ENCODE measurements around the gene ENPP1. TPM values are rescaled to one million over a fixed set of nuclear protein-coding genes. Genes with fewer than 3 reads are reported as not detected.
A peak's percentile ranks its signal among the peaks of the same experiment; 100 is the strongest.

The ENPP1 gene
- total and polyA plus RNA-seq, 4 donors = 1.3 to 35.2 (median 14.5) TPM

DNA sequence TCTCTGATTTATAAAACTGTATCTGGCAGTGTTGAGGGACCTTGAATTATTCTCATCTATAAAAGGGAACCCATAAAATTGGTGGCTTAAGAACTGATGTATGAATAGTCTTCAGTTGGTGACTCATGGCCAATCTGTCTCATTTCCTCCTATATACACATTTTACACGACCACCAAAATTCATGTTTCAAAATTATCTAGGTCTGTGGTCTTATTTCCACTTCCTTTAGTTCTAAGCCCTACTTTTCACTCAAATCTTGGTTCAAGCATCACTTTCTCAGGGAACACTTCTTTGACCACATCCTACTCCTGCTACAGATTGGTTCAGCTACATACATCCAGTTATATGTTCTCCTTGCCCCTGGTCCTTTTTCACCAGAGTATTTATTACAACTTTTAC is 18.6 kb upstream of the ENPP1 start:
- no peaks in the 10 kb centered on the region for H3K4me1 ChIP-seq (ENCODE audit: control insufficient read depth in 1 of 2, insufficient read depth in 2 of 2, low read length in 2 of 2)
- no peak for DNase-seq
- 50 to 53% methylated on average over 1 of the region's 1 CpG for WGBS, 2 donors
- no peak for ATAC-seq (ENCODE audit: low FRiP score)
- H3K36me3 ChIP-seq (ENCODE audit: control insufficient read depth in 1 of 2, insufficient read depth in 2 of 2, low read length in 1 of 2) = no peaks in the 10 kb centered on the region
- H3K4me3 ChIP-seq (ENCODE audit: low read length in 2 of 2) = no peak overlapping the region
- no peaks in the 10 kb centered on the region for H3K27me3 ChIP-seq (ENCODE audit: control insufficient read depth in 1 of 2, insufficient read depth in 2 of 2, low read length in 1 of 2)
- intact Hi-C loops (cut with DNase I) = loop anchor here (5.0 to 10.0 kb wide), 3 partner anchors 92 to 123 kb away; no protein-coding TSS in a partner anchor
- no peaks in the 10 kb centered on the region for H3K9me3 ChIP-seq (ENCODE audit: control insufficient read depth, low read length)
- H3K27ac ChIP-seq (ENCODE audit: low read depth in 1 of 2, low read length in 2 of 2) = no peak overlapping the region

DNA sequence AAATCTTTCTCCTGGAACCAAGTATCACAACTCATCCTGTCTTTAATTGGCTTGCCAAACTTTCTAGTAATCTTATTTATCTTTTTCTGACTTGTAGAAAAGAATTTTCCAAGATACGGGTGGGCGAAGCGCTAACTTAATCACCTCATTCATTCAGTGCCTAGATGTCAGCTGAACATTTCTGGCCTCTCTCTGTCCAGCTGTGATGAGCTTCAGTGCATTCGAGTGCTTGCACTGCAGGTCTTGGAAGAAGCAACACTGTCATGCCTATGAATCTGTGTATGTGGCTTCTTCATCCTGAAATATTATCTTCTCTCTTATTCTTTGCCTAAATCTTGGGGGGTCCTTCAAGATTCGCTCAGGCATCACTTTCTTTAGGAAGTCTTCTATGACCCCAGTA is 16.3 kb upstream of the ENPP1 start:
- 73 to 80% methylated on average over 5 of the region's 5 CpGs for WGBS, 2 donors
- Histone ChIP-seq H3K4me1 (ENCODE audit: control insufficient read depth in 1 of 2, insufficient read depth in 2 of 2, low read length in 2 of 2) (no peaks in the 10 kb centered on the region), H3K36me3 (ENCODE audit: control insufficient read depth in 1 of 2, insufficient read depth in 2 of 2, low read length in 1 of 2) (no peaks in the 10 kb centered on the region), H3K27me3 (ENCODE audit: control insufficient read depth in 1 of 2, insufficient read depth in 2 of 2, low read length in 1 of 2) (no peaks in the 10 kb centered on the region), H3K9me3 (ENCODE audit: control insufficient read depth, low read length) (no peaks in the 10 kb centered on the region), H3K4me3 (ENCODE audit: low read length in 2 of 2) (no peak overlapping the region), H3K27ac (ENCODE audit: low read depth in 1 of 2, low read length in 2 of 2) (no peak overlapping the region)
- DNase-seq (no peak), ATAC-seq (ENCODE audit: low FRiP score) (no peak)
- intact Hi-C loops (cut with DNase I) = no loop called here

DNA sequence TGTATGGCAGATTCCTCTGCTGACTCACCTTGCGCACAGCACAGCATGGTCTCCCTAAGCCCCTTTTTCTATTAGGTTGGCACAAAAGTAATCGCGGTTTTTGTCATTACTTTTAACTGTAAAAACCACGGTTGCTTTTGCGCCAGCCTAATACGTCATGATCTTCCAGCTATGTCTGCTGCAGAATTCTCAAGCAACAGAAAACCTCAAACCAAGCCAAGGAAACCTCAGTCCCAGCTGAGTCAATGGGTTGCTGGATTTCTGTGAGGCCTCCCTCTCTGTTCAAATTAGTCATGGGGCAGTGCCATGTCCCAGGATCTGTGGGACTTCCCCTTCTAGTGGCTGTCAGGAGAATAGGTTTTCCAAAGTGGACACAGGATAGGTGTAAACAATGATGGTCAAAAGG is 15.7 kb upstream of the ENPP1 start:
- intact Hi-C loops (cut with DNase I) = no loop called here
- H3K9me3 ChIP-seq (ENCODE audit: control insufficient read depth, low read length) = no peaks in the 10 kb centered on the region
- ATAC-seq (ENCODE audit: low FRiP score) (no peak), DNase-seq (no peak)
- no peaks in the 10 kb centered on the region for H3K27me3 ChIP-seq (ENCODE audit: control insufficient read depth in 1 of 2, insufficient read depth in 2 of 2, low read length in 1 of 2)
- H3K4me1 ChIP-seq (ENCODE audit: control insufficient read depth in 1 of 2, insufficient read depth in 2 of 2, low read length in 2 of 2) = no peaks in the 10 kb centered on the region
- no peaks in the 10 kb centered on the region for H3K36me3 ChIP-seq (ENCODE audit: control insufficient read depth in 1 of 2, insufficient read depth in 2 of 2, low read length in 1 of 2)
- no peak overlapping the region for H3K27ac ChIP-seq (ENCODE audit: low read depth in 1 of 2, low read length in 2 of 2)
- 91 to 94% methylated on average over 6 of the region's 6 CpGs for WGBS, 2 donors
- H3K4me3 ChIP-seq (ENCODE audit: low read length in 2 of 2) = no peak overlapping the region

DNA sequence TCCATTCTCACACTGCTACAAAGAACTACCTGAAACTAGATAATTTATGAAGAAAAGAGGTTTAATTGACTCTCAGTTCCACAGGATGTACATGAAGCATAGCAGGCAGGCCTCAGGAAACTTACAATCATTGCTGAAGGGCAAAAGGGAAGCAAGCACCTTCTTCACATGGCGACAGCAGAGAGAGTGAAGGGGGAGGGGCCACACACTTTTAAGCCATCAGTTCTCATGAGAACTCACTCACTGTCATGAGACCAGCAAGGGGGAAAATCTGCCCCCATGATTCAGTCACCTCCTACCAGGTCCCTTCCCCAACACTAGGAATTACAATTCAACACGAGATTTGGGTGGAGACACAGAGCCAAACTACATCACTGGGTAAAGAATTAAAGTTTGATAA is 12.5 kb upstream of the ENPP1 start:
- no peaks in the 10 kb centered on the region for H3K27me3 ChIP-seq (ENCODE audit: control insufficient read depth in 1 of 2, insufficient read depth in 2 of 2, low read length in 1 of 2)
- H3K4me3 ChIP-seq (ENCODE audit: low read length in 2 of 2) = no peak overlapping the region
- intact Hi-C loops (cut with DNase I) = no loop called here
- 85 to 86% methylated on average over 2 of the region's 2 CpGs for WGBS, 2 donors
- no peaks in the 10 kb centered on the region for H3K4me1 ChIP-seq (ENCODE audit: control insufficient read depth in 1 of 2, insufficient read depth in 2 of 2, low read length in 2 of 2)
- ATAC-seq (ENCODE audit: low FRiP score) (no peak), DNase-seq (no peak)
- H3K9me3 ChIP-seq (ENCODE audit: control insufficient read depth, low read length) = no peaks in the 10 kb centered on the region
- H3K36me3 ChIP-seq (ENCODE audit: control insufficient read depth in 1 of 2, insufficient read depth in 2 of 2, low read length in 1 of 2) = no peaks in the 10 kb centered on the region
- H3K27ac ChIP-seq (ENCODE audit: low read depth in 1 of 2, low read length in 2 of 2) = no peak overlapping the region

DNA sequence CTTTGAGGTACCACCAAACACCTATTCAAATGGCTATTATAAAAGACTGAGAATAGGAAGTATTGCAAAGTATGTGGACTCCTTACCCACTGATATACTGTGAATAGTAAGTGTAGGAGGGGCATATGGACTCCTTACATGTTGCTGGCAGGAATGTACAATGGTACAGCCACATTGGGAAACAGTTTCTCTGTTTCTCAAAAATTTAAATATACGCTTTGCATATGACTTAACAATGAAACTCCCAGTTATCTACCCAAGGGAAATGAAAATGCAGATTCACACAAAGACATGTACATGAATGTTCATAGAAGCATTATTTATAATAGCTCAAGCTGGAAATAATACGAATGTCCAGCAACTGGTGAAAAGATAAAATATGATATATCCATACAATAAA is 5.5 kb upstream of the ENPP1 start:
- H3K4me1 ChIP-seq (ENCODE audit: control insufficient read depth in 1 of 2, insufficient read depth in 2 of 2, low read length in 2 of 2) = peaks cover 0 to 6% of the 10 kb centered on the region in 2 donors
- no peak overlapping the region for H3K27ac ChIP-seq (ENCODE audit: low read depth in 1 of 2, low read length in 2 of 2)
- DNase-seq = no peak
- H3K4me3 ChIP-seq (ENCODE audit: low read length in 2 of 2) = no peak overlapping the region
- WGBS, 2 donors = 97 to 99% methylated on average over 2 of the region's 2 CpGs
- H3K9me3 ChIP-seq (ENCODE audit: control insufficient read depth, low read length) = no peaks in the 10 kb centered on the region
- no peak for ATAC-seq (ENCODE audit: low FRiP score)
- H3K27me3 ChIP-seq (ENCODE audit: control insufficient read depth in 1 of 2, insufficient read depth in 2 of 2, low read length in 1 of 2) = no peaks in the 10 kb centered on the region
- no peaks in the 10 kb centered on the region for H3K36me3 ChIP-seq (ENCODE audit: control insufficient read depth in 1 of 2, insufficient read depth in 2 of 2, low read length in 1 of 2)
- intact Hi-C loops (cut with DNase I) = no loop called here

DNA sequence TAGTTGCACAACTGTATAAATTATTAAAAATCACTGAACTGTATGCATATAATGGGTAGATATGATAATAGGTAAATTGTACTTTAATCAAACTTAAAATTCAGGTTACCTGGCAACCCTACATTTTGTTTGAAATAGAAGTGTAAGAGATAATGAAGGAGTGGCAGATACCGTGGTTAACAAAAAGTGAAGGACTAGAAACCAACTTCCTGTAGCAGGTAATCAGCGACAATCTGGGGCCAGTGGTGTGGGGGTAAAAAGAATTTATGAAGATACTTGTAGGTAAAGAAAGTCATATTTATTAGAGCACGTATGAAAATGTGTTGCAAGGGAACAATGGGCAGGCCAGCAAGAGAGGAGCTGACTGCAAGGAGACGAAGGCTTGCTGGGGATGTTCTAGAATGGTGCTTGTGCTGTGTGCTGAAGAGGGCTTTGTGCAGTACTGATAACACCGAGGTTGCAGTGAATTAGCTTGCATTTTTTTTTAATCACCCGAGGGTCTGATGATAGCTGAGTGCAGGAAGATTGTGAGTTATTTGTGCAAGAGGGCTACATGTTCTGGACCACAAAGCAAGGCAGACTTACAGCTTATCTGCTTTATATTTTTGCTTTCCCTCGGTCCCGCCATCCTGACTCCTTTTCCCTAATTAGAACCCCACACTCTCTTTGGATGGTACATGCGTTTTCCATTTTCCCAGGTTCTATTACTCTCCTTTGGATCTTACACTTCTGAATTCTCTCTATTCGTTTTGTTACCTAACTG is 4.6 kb upstream of the ENPP1 start:
- 72 to 75% methylated on average over 10 of the region's 10 CpGs for WGBS, 2 donors
- Histone ChIP-seq H3K4me3 (ENCODE audit: low read length in 2 of 2) (no peak overlapping the region), H3K36me3 (ENCODE audit: control insufficient read depth in 1 of 2, insufficient read depth in 2 of 2, low read length in 1 of 2) (no peaks in the 10 kb centered on the region), H3K27ac (ENCODE audit: low read depth in 1 of 2, low read length in 2 of 2) (peak overlapping the region in 1 of 2 donors; percentile 40), H3K9me3 (ENCODE audit: control insufficient read depth, low read length) (no peaks in the 10 kb centered on the region), H3K4me1 (ENCODE audit: control insufficient read depth in 1 of 2, insufficient read depth in 2 of 2, low read length in 2 of 2) (peaks cover 0 to 6% of the 10 kb centered on the region in 2 donors), H3K27me3 (ENCODE audit: control insufficient read depth in 1 of 2, insufficient read depth in 2 of 2, low read length in 1 of 2) (no peaks in the 10 kb centered on the region)
- DNase-seq = no peak
- intact Hi-C loops (cut with DNase I) = no loop called here
- ATAC-seq (ENCODE audit: low FRiP score) = no peak

DNA sequence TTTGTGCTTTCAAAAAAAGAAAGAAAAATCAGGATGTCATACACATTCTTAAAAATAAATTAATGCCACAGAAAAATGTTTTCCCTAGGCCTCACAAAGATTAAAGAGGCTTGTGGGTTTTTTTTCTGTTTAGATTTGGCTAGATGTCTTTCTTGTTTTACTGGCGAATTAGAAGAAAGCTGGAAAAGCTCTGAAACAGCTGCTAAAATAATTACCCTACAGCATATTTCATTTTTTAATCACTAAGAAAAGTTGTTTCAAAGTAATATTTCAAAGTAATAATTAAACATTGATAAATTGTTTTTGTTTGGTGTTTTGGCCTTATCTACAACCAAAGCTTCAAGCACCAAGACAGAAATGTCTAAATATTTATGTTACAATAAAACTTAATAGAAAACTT is 3.7 kb upstream of the ENPP1 start:
- ATAC-seq (ENCODE audit: low FRiP score) (no peak), DNase-seq (no peak)
- H3K27me3 ChIP-seq (ENCODE audit: control insufficient read depth in 1 of 2, insufficient read depth in 2 of 2, low read length in 1 of 2) = no peaks in the 10 kb centered on the region
- WGBS, 2 donors = 4 to 13% methylated on average over 1 of the region's 1 CpG
- intact Hi-C loops (cut with DNase I) = no loop called here
- no peak overlapping the region for H3K27ac ChIP-seq (ENCODE audit: low read depth in 1 of 2, low read length in 2 of 2)
- H3K36me3 ChIP-seq (ENCODE audit: control insufficient read depth in 1 of 2, insufficient read depth in 2 of 2, low read length in 1 of 2) = no peaks in the 10 kb centered on the region
- no peaks in the 10 kb centered on the region for H3K9me3 ChIP-seq (ENCODE audit: control insufficient read depth, low read length)
- H3K4me1 ChIP-seq (ENCODE audit: control insufficient read depth in 1 of 2, insufficient read depth in 2 of 2, low read length in 2 of 2) = peaks cover 0 to 6% of the 10 kb centered on the region in 2 donors
- H3K4me3 ChIP-seq (ENCODE audit: low read length in 2 of 2) = no peak overlapping the region

DNA sequence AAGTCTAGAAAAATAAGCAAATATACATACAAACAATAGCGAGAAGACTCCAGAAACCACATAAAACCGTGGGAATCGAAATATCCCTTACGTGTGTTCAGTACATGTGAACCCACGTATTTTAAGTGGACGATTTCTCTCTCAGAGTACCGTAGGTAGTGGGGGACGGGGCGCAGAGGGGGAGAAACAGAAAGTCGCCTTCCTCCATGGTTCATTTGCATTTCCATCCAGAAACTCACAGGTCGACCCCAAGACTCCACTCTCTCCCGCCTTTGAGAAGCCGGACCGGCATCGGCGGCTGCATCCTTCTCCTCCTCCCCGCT is 538 bp upstream of the ENPP1 start:
- no peak for ATAC-seq (ENCODE audit: low FRiP score)
- no peaks in the 10 kb centered on the region for H3K36me3 ChIP-seq (ENCODE audit: control insufficient read depth in 1 of 2, insufficient read depth in 2 of 2, low read length in 1 of 2)
- no peaks in the 10 kb centered on the region for H3K9me3 ChIP-seq (ENCODE audit: control insufficient read depth, low read length)
- WGBS, 2 donors = 1 to 2% methylated on average over 17 of the region's 17 CpGs
- DNase-seq = no peak
- peak overlapping the region; percentile 46 to 69 for H3K27ac ChIP-seq (ENCODE audit: low read depth in 1 of 2, low read length in 2 of 2)
- H3K4me3 ChIP-seq (ENCODE audit: low read length in 2 of 2) = peak overlapping the region; percentile 79 to 99
- H3K27me3 ChIP-seq (ENCODE audit: control insufficient read depth in 1 of 2, insufficient read depth in 2 of 2, low read length in 1 of 2) = no peaks in the 10 kb centered on the region
- H3K4me1 ChIP-seq (ENCODE audit: control insufficient read depth in 1 of 2, insufficient read depth in 2 of 2, low read length in 2 of 2) = peaks cover 3 to 18% of the 10 kb centered on the region in 2 donors
- intact Hi-C loops (cut with DNase I) = loop anchor here in 1 of 2 donors (5.0 kb wide), 2 partner anchors 40 to 110 kb away; no protein-coding TSS in a partner anchor

Measured in aorta (tissue), 5 donors.